HG03280 (cell line): ENCODE results near the gene HNRNPA1.
A peak's percentile ranks its signal among the peaks of the same experiment; 100 is the strongest.
"Not testable (repeated sequence)": the region's sequence is repeated elsewhere in the genome, so short reads cannot be mapped to it uniquely, and the experiment has no call there.

Source experiments
- ATAC-seq: cut with Tn5 transposase; IDR thresholded peaks from one replicate; pipeline ENCODE4 v1.9.1; 2021; ENCODE audit warnings: mild to moderate bottlenecking, moderate library complexity; ENCODE audit not compliant: unreplicated experiment

The HNRNPA1 gene

GRCh38 chr12:54273981-54274380 is 6.5 kb upstream of the HNRNPA1 start:
- no peak for ATAC-seq

- no peak for ATAC-seq
Observed at GRCh38 chr12:54276368-54276767, 4.2 kb upstream of the HNRNPA1 start.

- no peak for ATAC-seq
Observed at GRCh38 chr12:54277823-54278276, 2.7 kb upstream of the HNRNPA1 start.

GRCh38 chr12:54279227-54279631 is 1.3 kb upstream of the HNRNPA1 start:
- no peak for ATAC-seq

GRCh38 chr12:54279632-54280467 is 676 bp upstream of the HNRNPA1 start, which contains the start of gene CBX5:
CBX5 (minus strand) TSS chr12:54280122; CDS start chr12:54257650, 22,472 bp downstream.
- peak; percentile 68 for ATAC-seq

GRCh38 chr12:54281261-54281638 is 724 bp downstream of the HNRNPA1 start:
- ATAC-seq = not testable (repeated sequence)

- not testable (repeated sequence) for ATAC-seq
Observed at GRCh38 chr12:54281694-54282093, 1.2 kb downstream of the HNRNPA1 start.

- ATAC-seq = no peak
Observed at GRCh38 chr12:54282949-54283593, 2.5 kb downstream of the HNRNPA1 start.

GRCh38 chr12:54284070-54284780 is 3.7 kb downstream of the HNRNPA1 start:
- ATAC-seq = not testable (repeated sequence)

- no peak for ATAC-seq
Observed at GRCh38 chr12:54285150-54286041, 4.9 kb downstream of the HNRNPA1 start.

- ATAC-seq = no peak
Observed at GRCh38 chr12:54286042-54287030, 5.8 kb downstream of the HNRNPA1 start.

- ATAC-seq = no peak
Observed at GRCh38 chr12:54287261-54288157, 7.0 kb downstream of the HNRNPA1 start.

- ATAC-seq = no peak
Observed at GRCh38 chr12:54292083-54292930, 11.8 kb downstream of the HNRNPA1 start.

GRCh38 chr12:54292931-54293241 is 12.4 kb downstream of the HNRNPA1 start:
- ATAC-seq = no peak

GRCh38 chr12:54294152-54294952 is 13.8 kb downstream of the HNRNPA1 start:
- no peak for ATAC-seq

- ATAC-seq = no peak
Observed at GRCh38 chr12:54294953-54295566, 14.5 kb downstream of the HNRNPA1 start.
